ENCODE data around the gene TRAF4.

GRCh38 chr17:28706471-28707338, 37.1 kb upstream of the TRAF4 start:
- no peak for TF ChIP-seq EZH2 (optimal IDR thresholded peaks at IDR 0.05; ENCODE audit: low read depth, low read length)
- TF ChIP-seq CTCF (IDR thresholded peaks at IDR 0.05; ENCODE audit: low read length), result no peak
